ENCODE measurements around the gene OPHN1. TPM values are rescaled to one million over a fixed set of nuclear protein-coding genes. Genes with fewer than 3 reads are reported as not detected.

OPHN1 gene
- polyA plus RNA-seq, 3 donors = 0.20 to 0.82 (median 0.73) TPM

GRCh38 chrX:68133181-68133580 is 300.1 kb downstream of the OPHN1 start:
- H3K27me3 ChIP-seq (ENCODE audit: control insufficient read depth in 2 of 2, insufficient read depth in 2 of 2, low read length in 2 of 2) = no peaks in the 10 kb centered on the region
- Mint-ChIP-seq H3K27ac (no peak overlapping the region), H3K4me1 (peaks cover 2% of the 10 kb centered on the region), H3K36me3 (peaks cover 0 to 2% of the 10 kb centered on the region in 2 donors), H3K9me3 (peaks cover 0 to 2% (median 0%) of the 10 kb centered on the region in 7 donors), H3K4me3 (no peak overlapping the region), H3K27me3 (ENCODE audit: low read depth in 3 of 3) (peaks cover 0 to 6% (median 0%) of the 10 kb centered on the region in 3 donors)
- no peaks in the 10 kb centered on the region for H3K79me2 ChIP-seq (ENCODE audit: insufficient read depth, low read length)
- no peaks in the 10 kb centered on the region for H4K20me1 ChIP-seq (ENCODE audit: insufficient read depth, low read length)
- no peaks in the 10 kb centered on the region for H3K9me3 ChIP-seq (replicated peaks in 1 of 2; ENCODE audit: control insufficient read depth in 1 of 2, insufficient read depth in 1 of 2, low read length in 2 of 2)
- H3K27ac ChIP-seq (ENCODE audit: low read depth in 1 of 2, low read length in 2 of 2) = no peak overlapping the region
- no CpG with 5 or more reads among the region's 4 CpGs for WGBS (ENCODE audit: insufficient coverage)
- TF ChIP-seq CTCF (IDR thresholded peaks at IDR 0.05) = no peak
- intact Hi-C loops (cut with micrococcal nuclease) = no loop called here
- no peak overlapping the region for H2AFZ ChIP-seq (ENCODE audit: insufficient read depth, low read depth, low read length, poor library complexity, severe bottlenecking)
- DNase-seq = no peak
- no peaks in the 10 kb centered on the region for H3K36me3 ChIP-seq (replicated peaks in 1 of 2; ENCODE audit: control insufficient read depth in 1 of 2, insufficient read depth in 2 of 2, low read length in 2 of 2)
- no peak overlapping the region for H3K4me2 ChIP-seq (replicated peaks; ENCODE audit: extremely low read depth, low read length, poor library complexity, severe bottlenecking)
- H3K4me1 ChIP-seq (ENCODE audit: control insufficient read depth in 1 of 2, insufficient read depth in 2 of 2, low read length in 2 of 2) = no peaks in the 10 kb centered on the region
- no peak overlapping the region for H3K9ac ChIP-seq (ENCODE audit: insufficient read depth, low read length, poor library complexity, severe bottlenecking)
- H3K4me3 ChIP-seq (replicated peaks in 1 of 3; ENCODE audit: low read depth in 2 of 3, low read length in 3 of 3) = no peak overlapping the region

DNA sequence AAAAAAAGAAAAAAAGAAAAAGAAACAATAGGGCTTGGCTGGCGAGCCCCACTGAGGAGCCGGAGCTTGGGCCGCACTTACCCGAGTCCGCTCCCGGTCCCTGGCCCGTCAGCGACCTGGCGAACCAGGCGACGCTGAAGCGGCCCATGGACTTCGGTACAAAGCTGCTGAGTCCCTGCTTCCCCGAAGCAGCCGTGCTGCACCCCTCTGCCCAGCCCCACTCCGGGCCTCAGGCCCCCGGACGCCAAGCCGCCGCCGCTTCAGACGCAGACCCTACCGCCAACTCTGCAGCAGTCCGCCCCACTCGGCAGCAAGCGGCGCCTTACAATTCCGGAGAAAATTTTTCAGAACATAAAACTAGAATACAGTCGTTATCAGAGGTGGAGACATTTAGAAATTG is 300.5 kb downstream of the OPHN1 start:
- Histone ChIP-seq H3K4me2 (replicated peaks; ENCODE audit: extremely low read depth, low read length, poor library complexity, severe bottlenecking) (no peak overlapping the region), H3K9ac (ENCODE audit: insufficient read depth, low read length, poor library complexity, severe bottlenecking) (no peak overlapping the region), H3K79me2 (ENCODE audit: insufficient read depth, low read length) (no peaks in the 10 kb centered on the region), H3K27ac (ENCODE audit: low read depth in 1 of 2, low read length in 2 of 2) (no peak overlapping the region), H4K20me1 (ENCODE audit: insufficient read depth, low read length) (no peaks in the 10 kb centered on the region), H2AFZ (ENCODE audit: insufficient read depth, low read depth, low read length, poor library complexity, severe bottlenecking) (no peak overlapping the region), H3K36me3 (replicated peaks in 1 of 2; ENCODE audit: control insufficient read depth in 1 of 2, insufficient read depth in 2 of 2, low read length in 2 of 2) (no peaks in the 10 kb centered on the region), H3K4me1 (ENCODE audit: control insufficient read depth in 1 of 2, insufficient read depth in 2 of 2, low read length in 2 of 2) (no peaks in the 10 kb centered on the region), H3K4me3 (replicated peaks in 1 of 3; ENCODE audit: low read depth in 2 of 3, low read length in 3 of 3) (no peak overlapping the region), H3K9me3 (replicated peaks in 1 of 2; ENCODE audit: control insufficient read depth in 1 of 2, insufficient read depth in 1 of 2, low read length in 2 of 2) (no peaks in the 10 kb centered on the region), H3K27me3 (ENCODE audit: control insufficient read depth in 2 of 2, insufficient read depth in 2 of 2, low read length in 2 of 2) (no peaks in the 10 kb centered on the region)
- Mint-ChIP-seq H3K4me3 (no peak overlapping the region), H3K9me3 (peaks cover 0 to 2% (median 0%) of the 10 kb centered on the region in 7 donors), H3K27ac (no peak overlapping the region), H3K36me3 (peaks cover 0 to 2% of the 10 kb centered on the region in 2 donors), H3K4me1 (peaks cover 2% of the 10 kb centered on the region), H3K27me3 (ENCODE audit: low read depth in 3 of 3) (peaks cover 0 to 6% (median 0%) of the 10 kb centered on the region in 3 donors)
- intact Hi-C loops (cut with micrococcal nuclease) = no loop called here
- TF ChIP-seq CTCF (IDR thresholded peaks at IDR 0.05) = no peak
- no peak for DNase-seq
- 100% methylated on average over 9 of the region's 29 CpGs for WGBS (ENCODE audit: insufficient coverage)

Data from CD14-positive monocyte (primary cell).